Ishikawa (cell line): ENCODE results near the gene TUBGCP5.

Source experiments
- CEBPB ChIP-seq: IDR thresholded peaks from 2 replicates; pipeline ENCODE4 v1.6.1; 2012
- CREB1 ChIP-seq: IDR thresholded peaks from 2 replicates; pipeline ENCODE4 v1.6.1; 2012; ENCODE audit warnings: low read depth
- EGR1 ChIP-seq: IDR thresholded peaks from 2 replicates; pipeline ENCODE4 v1.6.1; 2012
- EP300 ChIP-seq: IDR thresholded peaks from 2 replicates; pipeline ENCODE4 v1.6.1; 2012; ENCODE audit warnings: borderline replicate concordance
- FOXM1 ChIP-seq: IDR thresholded peaks from 2 replicates; pipeline ENCODE4 v1.6.1; 2012; ENCODE audit warnings: low read depth, borderline replicate concordance
- NFIC ChIP-seq: IDR thresholded peaks from 2 replicates; pipeline ENCODE4 v1.6.1; 2012
- RAD21 ChIP-seq: IDR thresholded peaks from 2 replicates; pipeline ENCODE4 v1.6.1; 2012; ENCODE audit warnings: low read depth
- TAF1 ChIP-seq: IDR thresholded peaks from 2 replicates; pipeline ENCODE4 v1.6.1; 2012; ENCODE audit warnings: low read depth, mild to moderate bottlenecking
- TCF12 ChIP-seq: IDR thresholded peaks from 2 replicates; pipeline ENCODE4 v1.6.1; 2012; ENCODE audit warnings: low read depth
- TEAD4 ChIP-seq: IDR thresholded peaks from 2 replicates; pipeline ENCODE4 v1.6.1; 2012
- YY1 ChIP-seq: IDR thresholded peaks from 2 replicates; pipeline ENCODE4 v1.6.1; 2012; ENCODE audit warnings: low read depth
- ZBTB7A ChIP-seq: IDR thresholded peaks from 2 replicates; pipeline ENCODE4 v1.6.1; 2012; ENCODE audit warnings: low read depth
- TF ChIP-seq, protein P1 (sequence below): IDR thresholded peaks from 2 replicates; pipeline ENCODE4 v1.6.1; 2012
- TF ChIP-seq, protein P2 (sequence below): IDR thresholded peaks from 2 replicates; pipeline ENCODE4 v1.6.1; 2012
- TF ChIP-seq, protein P3 (sequence below): IDR thresholded peaks from 2 replicates; pipeline ENCODE4 v1.6.1; 2012; ENCODE audit warnings: low read depth, mild to moderate bottlenecking

TUBGCP5 gene

DNA sequence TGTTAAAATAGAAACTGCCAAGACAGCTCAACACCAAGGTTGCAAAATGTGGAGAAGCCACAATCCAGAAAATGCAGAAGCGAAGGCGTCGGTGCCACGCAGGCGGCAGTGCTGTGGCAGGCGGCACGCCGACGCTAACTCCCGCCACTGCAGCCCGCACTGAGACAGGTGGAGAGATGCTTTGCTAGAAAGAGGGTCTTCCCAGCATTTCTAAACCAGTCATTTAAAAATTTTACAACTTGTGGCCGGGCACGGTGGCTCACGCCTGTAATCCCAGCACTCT, 82.5 kb downstream of the TUBGCP5 start:
- TF ChIP-seq YY1 (no peak), FOXM1 (no peak), RAD21 (no peak), ZBTB7A (no peak), CREB1 (no peak), TCF12 (no peak), EGR1 (no peak)
- TF ChIP-seq, protein P1, sequence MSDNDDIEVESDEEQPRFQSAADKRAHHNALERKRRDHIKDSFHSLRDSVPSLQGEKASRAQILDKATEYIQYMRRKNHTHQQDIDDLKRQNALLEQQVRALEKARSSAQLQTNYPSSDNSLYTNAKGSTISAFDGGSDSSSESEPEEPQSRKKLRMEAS = no peak
- TF ChIP-seq, protein P2, sequence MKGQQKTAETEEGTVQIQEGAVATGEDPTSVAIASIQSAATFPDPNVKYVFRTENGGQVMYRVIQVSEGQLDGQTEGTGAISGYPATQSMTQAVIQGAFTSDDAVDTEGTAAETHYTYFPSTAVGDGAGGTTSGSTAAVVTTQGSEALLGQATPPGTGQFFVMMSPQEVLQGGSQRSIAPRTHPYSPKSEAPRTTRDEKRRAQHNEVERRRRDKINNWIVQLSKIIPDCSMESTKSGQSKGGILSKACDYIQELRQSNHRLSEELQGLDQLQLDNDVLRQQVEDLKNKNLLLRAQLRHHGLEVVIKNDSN = no peak

DNA sequence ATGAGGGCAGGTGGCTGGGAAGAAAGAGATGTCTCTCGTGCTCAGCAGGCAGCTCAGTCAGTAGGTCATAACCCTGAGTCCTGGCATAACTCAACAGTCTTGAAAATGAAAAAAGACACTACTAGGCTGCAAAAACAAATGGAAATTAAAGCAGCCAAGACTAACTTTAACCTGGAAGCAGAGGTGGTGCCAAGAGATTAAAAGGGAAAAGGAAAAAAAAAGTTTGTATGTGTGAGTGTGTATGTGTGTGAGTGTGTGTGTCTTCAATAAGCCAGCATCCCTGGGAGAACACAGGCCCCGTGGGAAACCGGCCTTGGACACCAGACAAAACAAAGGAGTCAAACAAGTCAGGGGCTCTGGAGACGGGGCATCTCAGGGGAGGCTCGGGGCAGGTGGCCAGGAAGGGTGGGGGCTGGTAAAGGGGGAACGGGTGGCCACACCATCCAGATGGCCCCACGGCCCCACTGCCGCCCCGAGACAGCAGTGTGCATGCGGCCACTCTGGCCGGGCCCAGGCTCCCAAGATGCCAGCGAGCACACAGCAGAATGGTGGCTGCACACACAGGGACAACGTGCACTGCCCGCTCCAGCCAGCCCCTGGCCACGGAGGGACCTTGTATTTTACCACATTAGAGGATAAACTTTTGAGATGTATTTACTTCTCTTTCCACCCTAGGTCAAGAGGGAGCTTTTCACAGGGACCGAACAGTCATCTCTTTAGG, 83.0 kb downstream of the TUBGCP5 start:
- no peak for TF ChIP-seq TEAD4

DNA sequence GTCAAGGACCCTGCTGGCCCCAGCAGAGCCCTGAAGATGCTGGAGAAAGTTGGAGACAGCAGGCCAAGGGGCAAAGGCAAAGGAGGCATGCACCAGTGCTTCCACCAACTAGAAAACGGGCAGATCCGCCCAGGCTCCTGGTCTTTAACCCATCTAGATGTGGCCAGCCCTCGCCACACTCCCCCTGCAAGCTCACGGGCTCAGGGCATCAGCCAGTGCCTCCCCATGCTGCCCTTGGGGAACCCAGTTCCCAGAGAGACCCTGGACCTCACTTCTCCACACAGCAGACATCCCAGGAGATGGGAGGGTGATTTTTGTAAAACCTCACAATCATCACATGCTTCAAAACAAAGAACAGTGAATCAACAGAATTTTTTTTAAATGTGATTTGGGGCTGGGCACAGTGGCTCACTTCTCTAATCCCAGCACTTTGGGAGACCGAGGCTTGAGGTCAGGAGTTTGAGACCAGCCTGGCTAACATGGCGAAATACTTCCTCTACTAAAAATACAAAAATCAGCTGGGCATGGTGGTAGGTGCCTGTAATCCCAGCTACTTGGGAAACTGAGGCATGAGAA, 83.7 kb downstream of the TUBGCP5 start:
- TF ChIP-seq EP300 = no peak

DNA sequence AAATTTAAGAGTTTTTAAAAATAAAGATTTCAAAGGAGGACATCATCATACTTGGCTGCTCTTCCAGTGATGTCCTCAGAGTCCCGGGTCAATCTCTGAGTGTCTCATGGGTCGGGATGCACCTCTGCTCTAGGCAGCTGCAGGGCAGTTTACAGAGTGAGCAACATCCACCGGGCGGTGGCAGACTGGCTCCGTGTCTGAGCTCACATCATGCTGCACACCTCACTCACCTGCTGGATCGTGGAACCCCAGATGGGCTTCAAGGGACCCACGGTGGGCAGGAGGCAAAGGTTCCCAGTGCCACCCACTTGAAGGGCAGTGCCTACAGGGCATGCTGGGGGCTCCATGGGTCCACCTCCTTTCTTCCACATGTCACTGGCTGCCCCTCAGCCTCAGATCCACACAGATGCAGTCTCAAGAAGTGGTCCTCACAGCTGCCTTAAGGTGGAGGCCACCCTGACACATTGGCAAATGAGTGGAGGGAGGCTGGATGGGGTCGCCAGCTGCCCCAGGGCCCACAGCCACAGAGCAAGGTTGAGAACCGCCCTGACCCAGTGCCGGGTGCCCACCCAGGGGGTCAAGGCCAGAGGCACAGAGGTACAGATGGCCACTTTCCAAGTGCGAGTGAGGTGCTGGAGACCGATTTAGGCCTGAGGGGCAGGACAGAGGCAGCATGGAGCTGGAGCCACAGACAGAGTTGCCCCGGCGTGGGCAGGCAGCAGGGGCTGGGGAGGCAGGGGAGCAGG, 84.4 kb downstream of the TUBGCP5 start:
- no peak for TF ChIP-seq ZBTB7A
- TF ChIP-seq NFIC = no peak
- TF ChIP-seq, protein P3, sequence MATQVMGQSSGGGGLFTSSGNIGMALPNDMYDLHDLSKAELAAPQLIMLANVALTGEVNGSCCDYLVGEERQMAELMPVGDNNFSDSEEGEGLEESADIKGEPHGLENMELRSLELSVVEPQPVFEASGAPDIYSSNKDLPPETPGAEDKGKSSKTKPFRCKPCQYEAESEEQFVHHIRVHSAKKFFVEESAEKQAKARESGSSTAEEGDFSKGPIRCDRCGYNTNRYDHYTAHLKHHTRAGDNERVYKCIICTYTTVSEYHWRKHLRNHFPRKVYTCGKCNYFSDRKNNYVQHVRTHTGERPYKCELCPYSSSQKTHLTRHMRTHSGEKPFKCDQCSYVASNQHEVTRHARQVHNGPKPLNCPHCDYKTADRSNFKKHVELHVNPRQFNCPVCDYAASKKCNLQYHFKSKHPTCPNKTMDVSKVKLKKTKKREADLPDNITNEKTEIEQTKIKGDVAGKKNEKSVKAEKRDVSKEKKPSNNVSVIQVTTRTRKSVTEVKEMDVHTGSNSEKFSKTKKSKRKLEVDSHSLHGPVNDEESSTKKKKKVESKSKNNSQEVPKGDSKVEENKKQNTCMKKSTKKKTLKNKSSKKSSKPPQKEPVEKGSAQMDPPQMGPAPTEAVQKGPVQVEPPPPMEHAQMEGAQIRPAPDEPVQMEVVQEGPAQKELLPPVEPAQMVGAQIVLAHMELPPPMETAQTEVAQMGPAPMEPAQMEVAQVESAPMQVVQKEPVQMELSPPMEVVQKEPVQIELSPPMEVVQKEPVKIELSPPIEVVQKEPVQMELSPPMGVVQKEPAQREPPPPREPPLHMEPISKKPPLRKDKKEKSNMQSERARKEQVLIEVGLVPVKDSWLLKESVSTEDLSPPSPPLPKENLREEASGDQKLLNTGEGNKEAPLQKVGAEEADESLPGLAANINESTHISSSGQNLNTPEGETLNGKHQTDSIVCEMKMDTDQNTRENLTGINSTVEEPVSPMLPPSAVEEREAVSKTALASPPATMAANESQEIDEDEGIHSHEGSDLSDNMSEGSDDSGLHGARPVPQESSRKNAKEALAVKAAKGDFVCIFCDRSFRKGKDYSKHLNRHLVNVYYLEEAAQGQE = no peak
- no peak for TF ChIP-seq TEAD4
- no peak for TF ChIP-seq RAD21
- no peak for TF ChIP-seq CREB1
- no peak for TF ChIP-seq EP300
- TF ChIP-seq, protein P1 = no peak
- TF ChIP-seq TCF12 = no peak
- no peak for TF ChIP-seq CEBPB
- no peak for TF ChIP-seq YY1
- TF ChIP-seq FOXM1 = no peak

DNA sequence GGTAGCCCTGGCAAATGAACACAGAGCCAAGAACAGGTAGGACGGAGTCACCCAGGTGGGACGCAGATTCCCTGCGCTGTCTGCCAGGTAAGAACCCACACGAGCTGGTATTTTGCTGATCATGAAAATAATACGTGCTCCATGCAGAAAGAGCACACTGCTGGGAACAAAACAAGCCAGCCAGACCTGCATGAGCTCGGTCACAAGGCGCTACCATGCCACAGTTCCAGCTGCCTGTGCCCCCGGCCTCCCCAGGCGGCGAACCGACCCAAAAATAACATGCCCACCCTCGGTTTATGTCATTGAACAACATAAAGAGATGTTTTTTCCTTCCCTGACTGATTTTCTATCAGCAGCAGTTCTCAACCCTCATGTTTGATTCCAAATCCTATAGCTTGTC, 85.0 kb downstream of the TUBGCP5 start:
- TF ChIP-seq TCF12 (no peak), CREB1 (no peak), RAD21 (no peak), EP300 (no peak), EGR1 (no peak), ZBTB7A (no peak), NFIC (no peak), TAF1 (no peak), YY1 (no peak), FOXM1 (no peak), CEBPB (no peak), TEAD4 (no peak)
- TF ChIP-seq, protein P2 = no peak
- TF ChIP-seq, protein P1 = no peak
- TF ChIP-seq, protein P3 = no peak
